Mesenchymal stem cell (in vitro differentiated cells and primary cell): ENCODE data around the gene FGF7.

Experiments used
- DNase-seq: peaks from one replicate; pipeline ENCODE4 v3.0.0-alpha.2; 2013
- H2AFZ ChIP-seq: one replicate; pipeline ENCODE4 v1.6.1; 2013; ENCODE audit warnings: low read depth, mild to moderate bottlenecking, control low read depth, inconsistent platforms, low read length, moderate library complexity
- H2AK5ac ChIP-seq: 2 replicates; pipeline ENCODE4 v1.6.1; 2013; ENCODE audit warnings: low read length, moderate library complexity, mild to moderate bottlenecking, inconsistent platforms; ENCODE audit not compliant: severe bottlenecking
- H2BK120ac ChIP-seq: one replicate; pipeline ENCODE4 v1.6.1; 2013; ENCODE audit warnings: low read depth, mild to moderate bottlenecking, inconsistent platforms, low read length, moderate library complexity
- H2BK12ac ChIP-seq, 2 experiments: one replicate each; pipeline ENCODE4 v1.6.1; 2013; ENCODE audit warnings: inconsistent platforms in 2 of 2, low read length in 2 of 2, mild to moderate bottlenecking in 2 of 2, moderate library complexity in 2 of 2, control low read depth in 1 of 2
- H2BK15ac ChIP-seq: one replicate; pipeline ENCODE4 v1.6.1; 2013; ENCODE audit warnings: mild to moderate bottlenecking, low read depth, inconsistent platforms; ENCODE audit not compliant: poor library complexity, severe bottlenecking
- H2BK5ac ChIP-seq: 2 replicates; pipeline ENCODE4 v1.6.1; 2013; ENCODE audit warnings: low read depth, mild to moderate bottlenecking, low read length, control low read depth, inconsistent platforms; ENCODE audit not compliant: poor library complexity, severe bottlenecking
- H3K14ac ChIP-seq, 2 experiments: one replicate each; pipeline ENCODE4 v1.6.1; 2013; ENCODE audit warnings: inconsistent platforms in 2 of 2, low read length in 2 of 2, control low read depth in 1 of 2, mild to moderate bottlenecking in 1 of 2, moderate library complexity in 1 of 2
- H3K18ac ChIP-seq, 2 experiments: one replicate each; pipeline ENCODE4 v1.6.1; 2013; ENCODE audit warnings: inconsistent platforms in 2 of 2, low read length in 2 of 2, control low read depth in 1 of 2, low read depth in 1 of 2, mild to moderate bottlenecking in 1 of 2
- H3K23ac ChIP-seq, 2 experiments: one replicate each; pipeline ENCODE4 v1.6.1; 2013; ENCODE audit warnings: inconsistent platforms in 2 of 2, low read length in 2 of 2, mild to moderate bottlenecking in 2 of 2, moderate library complexity in 2 of 2, control low read depth in 1 of 2
- H3K27ac ChIP-seq: 2 replicates; pipeline ENCODE4 v1.5.1; 2013; ENCODE audit warnings: mild to moderate bottlenecking, moderate library complexity, low read length, control low read depth, inconsistent platforms; ENCODE audit not compliant: poor library complexity, severe bottlenecking
- H3K27me3 ChIP-seq, 2 experiments: 2 replicates each; pipeline versions ENCODE4 v1.6.1 to v1.7.0; 2013; ENCODE audit warnings: low read length in 2 of 2, mild to moderate bottlenecking in 2 of 2, moderate library complexity in 2 of 2, control low read depth in 1 of 2, inconsistent platforms in 1 of 2; ENCODE audit not compliant: control insufficient read depth in 1 of 2, insufficient read depth in 1 of 2
- H3K36me3 ChIP-seq, 2 experiments: 2 replicates each; pipeline versions ENCODE4 v1.6.1 to v1.7.0; 2013; ENCODE audit warnings: low read length in 2 of 2, control low read depth in 1 of 2, inconsistent platforms in 1 of 2, low read depth in 1 of 2, mild to moderate bottlenecking in 1 of 2; ENCODE audit not compliant: insufficient read depth in 2 of 2, control insufficient read depth in 1 of 2
- H3K4ac ChIP-seq, 2 experiments: one replicate each; pipeline ENCODE4 v1.6.1; 2013; ENCODE audit warnings: inconsistent platforms in 2 of 2, low read length in 2 of 2, mild to moderate bottlenecking in 2 of 2, moderate library complexity in 2 of 2, control low read depth in 1 of 2, low read depth in 1 of 2
- H3K4me1 ChIP-seq: 2 replicates; pipeline ENCODE4 v1.6.1; 2013; ENCODE audit warnings: low read depth, low read length, control low read depth; ENCODE audit not compliant: control insufficient read depth, insufficient read depth
- H3K4me2 ChIP-seq: 2 replicates; pipeline ENCODE4 v1.6.1; 2013; ENCODE audit warnings: low read length, mild to moderate bottlenecking, inconsistent platforms; ENCODE audit not compliant: poor library complexity, severe bottlenecking
- H3K4me3 ChIP-seq, 2 experiments: 2 replicates each; pipeline versions ENCODE4 v1.5.1 to v1.7.0; 2013; ENCODE audit warnings: low read length in 2 of 2, mild to moderate bottlenecking in 2 of 2, control low read depth in 1 of 2, low read depth in 1 of 2; ENCODE audit not compliant: insufficient read depth in 1 of 2
- H3K79me1 ChIP-seq: replicated peaks from 2 replicates; pipeline ENCODE4 v1.6.1; 2013; ENCODE audit warnings: mild to moderate bottlenecking, control low read depth, low read length, inconsistent platforms; ENCODE audit not compliant: poor library complexity, severe bottlenecking
- H3K9ac ChIP-seq: 2 replicates; pipeline ENCODE4 v1.7.0; 2013; ENCODE audit warnings: mild to moderate bottlenecking, low read length, moderate library complexity
- H3K9me3 ChIP-seq: 2 replicates; pipeline ENCODE4 v1.7.0; 2013; ENCODE audit warnings: mild to moderate bottlenecking, low read length; ENCODE audit not compliant: control insufficient read depth
- H4K8ac ChIP-seq: one replicate; pipeline ENCODE4 v1.6.1; 2013; ENCODE audit warnings: inconsistent platforms, mild to moderate bottlenecking, low read length, moderate library complexity
- H4K91ac ChIP-seq: one replicate; pipeline ENCODE4 v1.6.1; 2013; ENCODE audit warnings: mild to moderate bottlenecking, low read length, inconsistent platforms
- WGBS: methylation state at CpG from one replicate; pipeline ENCODE4 v1.1.7; 2013; ENCODE audit warnings: mixed read lengths; 5-methylcytosine and 5-hydroxymethylcytosine counted together

Gene FGF7

DNA sequence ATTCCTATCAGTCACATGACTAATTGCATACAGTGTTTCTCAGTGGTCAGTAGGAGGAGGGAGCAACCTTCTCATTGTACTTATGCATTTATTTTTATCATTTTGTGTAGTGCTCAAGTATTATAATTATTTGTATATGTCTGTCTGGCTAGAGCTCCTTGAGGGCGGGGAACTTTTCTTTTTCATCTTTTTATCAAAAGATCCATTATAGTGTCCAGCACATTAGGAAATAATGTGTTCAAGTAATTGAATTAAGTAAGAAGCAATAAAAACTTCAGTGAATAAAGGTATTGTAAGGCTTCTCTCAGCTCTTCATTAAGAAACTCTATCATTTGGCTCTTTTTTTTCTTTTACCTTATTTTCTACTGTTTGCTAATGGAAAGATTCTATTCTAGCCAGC, 18.8 kb downstream of the FGF7 start:
- Histone ChIP-seq H3K4me2 (no peak overlapping the region), H3K36me3 (peaks cover 0 to 99% of the 10 kb centered on the region in 2 experiments), H3K4me3 (peak overlapping the region in 1 of 2 experiments; percentile 84), H3K9ac (peak overlapping the region; percentile 100), H2BK120ac (no peak overlapping the region), H3K79me1 (no peaks in the 10 kb centered on the region), H2BK15ac (no peak overlapping the region), H3K4me1 (no peaks in the 10 kb centered on the region), H3K23ac (no peak overlapping the region), H4K91ac (no peak overlapping the region), H2AK5ac (no peak overlapping the region), H3K4ac (no peak overlapping the region), H3K27me3 (no peaks in the 10 kb centered on the region), H3K14ac (no peak overlapping the region), H4K8ac (no peak overlapping the region), H2BK5ac (no peak overlapping the region), H2AFZ (no peak overlapping the region), H3K9me3 (no peaks in the 10 kb centered on the region), H3K18ac (no peak overlapping the region), H2BK12ac (no peak overlapping the region), H3K27ac (no peak overlapping the region)
- DNase-seq, result no peak
- WGBS, result no CpG with 5 or more reads among the region's 1 CpG

DNA sequence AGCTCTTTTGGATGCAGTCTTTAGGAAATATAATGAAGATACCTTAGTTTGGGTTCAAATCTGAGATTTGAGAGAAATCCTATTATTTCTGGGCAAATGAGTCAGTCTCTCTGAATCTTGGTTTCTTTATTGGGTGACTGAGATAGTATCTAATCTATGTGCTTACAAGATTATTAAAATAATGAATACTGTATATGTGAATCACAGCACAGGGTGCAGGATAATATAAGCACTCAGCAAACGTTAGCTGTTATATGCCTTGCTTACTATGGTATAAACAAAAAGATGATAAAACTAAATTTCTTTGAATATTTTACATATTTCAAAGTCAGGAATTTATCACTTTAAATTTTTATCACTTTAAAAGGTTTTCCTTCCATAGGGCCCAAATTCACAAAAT, 29.6 kb downstream of the FGF7 start:
- no peak overlapping the region for H3K4ac ChIP-seq
- DNase-seq, result no peak
- no peak overlapping the region for H2AFZ ChIP-seq
- no peak overlapping the region for H3K4me2 ChIP-seq
- no peak overlapping the region for H3K18ac ChIP-seq
- H2AK5ac ChIP-seq, result no peak overlapping the region
- no peaks in the 10 kb centered on the region for H3K79me1 ChIP-seq
- no CpG with 5 or more reads among the region's 1 CpG for WGBS
- no peak overlapping the region for H3K23ac ChIP-seq
- peaks cover 0 to 95% of the 10 kb centered on the region in 2 experiments for H3K36me3 ChIP-seq
- no peaks in the 10 kb centered on the region for H3K27me3 ChIP-seq
- no peaks in the 10 kb centered on the region for H3K4me1 ChIP-seq
- peak overlapping the region; percentile 6 for H3K9ac ChIP-seq
- no peak overlapping the region for H4K8ac ChIP-seq
- H3K4me3 ChIP-seq, result no peak overlapping the region
- no peak overlapping the region for H3K14ac ChIP-seq
- no peak overlapping the region for H2BK12ac ChIP-seq
- no peak overlapping the region for H4K91ac ChIP-seq
- H2BK15ac ChIP-seq, result no peak overlapping the region
- H3K27ac ChIP-seq, result no peak overlapping the region
- H2BK5ac ChIP-seq, result no peak overlapping the region
- H3K9me3 ChIP-seq, result no peaks in the 10 kb centered on the region
- no peak overlapping the region for H2BK120ac ChIP-seq

DNA sequence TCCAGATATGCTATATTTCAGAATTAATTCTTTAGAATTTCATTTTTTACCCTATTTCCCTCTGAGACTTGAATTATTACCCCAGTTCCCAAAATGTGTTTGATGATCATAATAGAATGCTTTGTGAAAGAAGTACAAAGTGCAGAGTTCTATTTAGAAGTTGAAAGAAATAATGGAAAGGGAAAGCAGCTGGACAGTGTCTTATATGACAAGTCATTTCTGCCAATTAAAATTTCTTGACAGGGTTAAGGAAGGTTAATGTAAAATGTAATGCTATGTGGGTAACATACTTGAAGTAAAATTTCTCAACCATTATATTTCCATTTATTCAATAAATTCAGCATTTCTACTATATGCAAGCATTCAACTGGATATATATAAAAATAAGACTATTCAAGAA, 33.1 kb downstream of the FGF7 start:
- H3K9me3 ChIP-seq, result no peaks in the 10 kb centered on the region
- no peak overlapping the region for H2AFZ ChIP-seq
- H3K23ac ChIP-seq, result no peak overlapping the region
- no peak overlapping the region for H2BK120ac ChIP-seq
- H3K79me1 ChIP-seq, result no peaks in the 10 kb centered on the region
- H3K14ac ChIP-seq, result no peak overlapping the region
- DNase-seq, result no peak
- H2BK15ac ChIP-seq, result no peak overlapping the region
- H2AK5ac ChIP-seq, result no peak overlapping the region
- H3K4ac ChIP-seq, result no peak overlapping the region
- no peak overlapping the region for H4K8ac ChIP-seq
- H3K27me3 ChIP-seq, result no peaks in the 10 kb centered on the region
- no peak overlapping the region for H3K18ac ChIP-seq
- no peak overlapping the region for H4K91ac ChIP-seq
- no peak overlapping the region for H2BK12ac ChIP-seq
- no peak overlapping the region for H2BK5ac ChIP-seq
- H3K4me1 ChIP-seq, result no peaks in the 10 kb centered on the region
- H3K9ac ChIP-seq, result peak overlapping the region; percentile 76
- no peak overlapping the region for H3K4me2 ChIP-seq
- peaks cover 0 to 94% of the 10 kb centered on the region in 2 experiments for H3K36me3 ChIP-seq
- peak overlapping the region in 1 of 2 experiments; percentile 16 for H3K4me3 ChIP-seq
- no peak overlapping the region for H3K27ac ChIP-seq

DNA sequence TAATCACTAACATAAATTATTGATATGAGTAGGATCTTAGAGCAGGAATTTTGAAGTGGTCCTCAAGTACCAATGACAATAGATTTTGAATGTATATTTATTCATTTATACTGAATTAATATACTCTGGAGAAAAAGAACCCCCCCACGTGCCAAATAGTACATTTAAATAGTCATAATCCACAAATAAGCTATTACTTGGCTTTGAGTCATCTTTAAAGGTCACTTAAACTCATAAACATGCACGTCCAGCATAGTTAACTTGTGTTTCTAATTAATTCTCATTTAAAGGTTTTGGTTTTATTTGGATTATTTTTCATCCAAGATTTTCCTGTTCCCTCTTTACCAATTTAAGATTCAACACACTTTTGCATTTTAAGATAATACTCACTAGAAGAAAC, 35.1 kb downstream of the FGF7 start:
- WGBS, result no CpG with 5 or more reads among the region's 2 CpGs
- no peak overlapping the region for H4K8ac ChIP-seq

More for the DNA sequence above, 35.1 kb downstream of the FGF7 start:
- H3K79me1 ChIP-seq, result no peaks in the 10 kb centered on the region
- H3K23ac ChIP-seq, result no peak overlapping the region
- peaks cover 0 to 94% of the 10 kb centered on the region in 2 experiments for H3K36me3 ChIP-seq
- no peak overlapping the region for H3K27ac ChIP-seq
- no peak overlapping the region for H2BK5ac ChIP-seq
- H2BK15ac ChIP-seq, result no peak overlapping the region
- no peak for DNase-seq
- H4K91ac ChIP-seq, result no peak overlapping the region
- H3K27me3 ChIP-seq, result no peaks in the 10 kb centered on the region
- peak overlapping the region; percentile 76 for H3K9ac ChIP-seq
- H3K4me1 ChIP-seq, result no peaks in the 10 kb centered on the region
- no peak overlapping the region for H3K4me3 ChIP-seq
- H2AK5ac ChIP-seq, result no peak overlapping the region
- no peak overlapping the region for H3K4ac ChIP-seq
- no peak overlapping the region for H3K14ac ChIP-seq
- H2BK120ac ChIP-seq, result no peak overlapping the region
- H3K9me3 ChIP-seq, result no peaks in the 10 kb centered on the region
- no peak overlapping the region for H2AFZ ChIP-seq
- H3K4me2 ChIP-seq, result no peak overlapping the region
- H3K18ac ChIP-seq, result no peak overlapping the region
- no peak overlapping the region for H2BK12ac ChIP-seq
